ENCODE data around the gene BIN1.

BIN1 gene

GRCh38 chr2:127058246-127058953 lies 48.6 kb downstream of the BIN1 start:
- no peak for DNase-seq (ENCODE audit: low read depth)

DNA sequence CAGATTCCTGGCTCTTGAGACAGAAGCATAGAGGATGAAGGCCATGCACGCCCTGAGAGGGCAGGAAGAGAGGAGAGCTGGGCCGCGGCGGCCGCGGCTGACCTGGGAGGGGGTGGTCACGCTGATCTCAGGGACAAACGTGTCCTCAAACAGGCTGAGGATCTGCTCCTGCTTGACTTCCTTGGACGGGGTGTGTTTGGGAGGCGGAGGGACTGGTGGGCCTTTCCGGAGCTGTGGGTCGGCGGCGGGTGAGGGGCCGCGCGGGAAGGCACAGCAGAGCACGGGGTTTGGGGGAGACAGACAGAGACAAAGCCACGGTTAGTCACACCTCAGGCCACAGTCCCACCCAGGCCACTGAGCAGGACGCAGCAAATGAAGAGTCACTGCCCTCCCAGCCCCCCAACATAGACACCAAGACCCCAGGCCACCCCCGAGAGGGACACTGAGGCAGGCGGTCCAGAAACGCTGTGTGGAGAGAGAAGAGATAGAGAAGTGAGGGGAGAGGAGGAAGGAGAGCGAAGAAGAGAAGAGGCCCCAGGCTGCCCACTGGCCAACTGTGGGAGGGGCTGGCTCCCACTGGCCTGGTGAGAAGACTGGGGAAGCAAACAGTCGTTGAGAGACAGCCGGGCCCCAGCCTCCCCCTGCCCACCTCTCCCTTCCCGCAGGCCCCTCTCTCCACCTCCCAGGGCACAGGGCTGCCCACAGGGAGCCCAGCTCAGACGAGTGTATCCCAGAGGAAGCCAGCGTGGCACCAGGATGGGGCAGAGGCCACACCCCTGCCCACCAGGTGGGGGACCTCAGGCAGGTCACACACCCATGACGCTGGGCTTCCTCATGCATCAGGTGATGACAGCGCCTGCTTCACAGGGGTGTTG lies 49.3 kb downstream of the BIN1 start:
- DNase-seq (ENCODE audit: low read depth) = no peak

DNA sequence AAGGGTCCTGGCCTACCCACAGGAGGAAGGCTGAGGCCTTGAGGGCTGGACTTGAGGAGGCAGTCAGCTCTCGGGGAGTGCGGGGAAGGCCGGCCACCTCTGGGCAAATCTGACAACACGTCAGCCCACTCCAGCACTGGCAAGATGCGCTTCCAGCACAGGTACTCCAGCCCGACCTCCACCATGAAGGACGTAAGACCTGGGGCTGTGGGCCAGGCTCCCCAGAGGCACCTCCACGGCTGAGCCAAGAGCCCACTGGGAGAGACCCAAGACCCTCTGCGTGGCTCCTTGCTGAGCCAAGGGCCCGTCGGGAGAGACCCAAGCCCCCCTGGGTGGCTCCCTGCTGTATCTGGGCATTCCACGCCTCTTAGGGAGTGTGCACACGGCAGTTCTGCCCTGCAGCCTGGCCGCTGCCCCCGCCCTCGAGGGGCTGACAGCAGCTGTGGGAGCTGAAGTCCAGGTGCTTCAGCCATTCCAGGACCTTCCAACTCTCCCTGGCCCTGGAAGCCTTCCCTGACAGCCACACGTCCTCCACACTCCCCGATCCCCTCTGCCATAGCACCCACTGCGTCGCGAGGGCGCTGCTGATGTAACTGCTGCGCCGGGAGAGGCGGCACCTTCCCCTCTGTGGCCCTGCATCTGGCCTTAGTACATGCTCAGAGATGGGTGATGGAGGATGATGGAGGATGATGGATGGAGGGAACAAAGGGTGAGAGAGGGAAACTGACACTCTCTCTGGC lies 50.2 kb downstream of the BIN1 start:
- DNase-seq (ENCODE audit: low read depth) = no peak

DNA sequence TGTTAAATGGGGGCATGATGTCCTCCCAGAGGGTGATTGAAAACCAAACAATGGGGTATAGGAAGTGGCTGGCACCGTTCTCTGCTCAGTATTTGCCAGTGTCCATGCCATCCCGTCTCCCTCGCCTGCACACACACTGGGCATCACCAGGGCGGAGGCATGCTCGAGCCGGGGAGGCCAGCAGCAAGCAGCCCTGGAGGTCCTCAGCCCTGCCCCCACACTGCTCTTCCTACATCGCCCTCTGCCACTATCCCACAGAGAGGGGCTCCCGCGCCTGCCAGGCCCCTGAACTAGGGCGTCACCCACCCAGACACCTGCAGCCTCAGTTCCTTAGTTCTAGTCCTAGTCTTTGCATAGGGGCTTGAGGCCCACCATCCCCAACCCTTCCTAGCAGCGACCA lies 50.9 kb downstream of the BIN1 start:
- no peak for DNase-seq (ENCODE audit: low read depth)

DNA sequence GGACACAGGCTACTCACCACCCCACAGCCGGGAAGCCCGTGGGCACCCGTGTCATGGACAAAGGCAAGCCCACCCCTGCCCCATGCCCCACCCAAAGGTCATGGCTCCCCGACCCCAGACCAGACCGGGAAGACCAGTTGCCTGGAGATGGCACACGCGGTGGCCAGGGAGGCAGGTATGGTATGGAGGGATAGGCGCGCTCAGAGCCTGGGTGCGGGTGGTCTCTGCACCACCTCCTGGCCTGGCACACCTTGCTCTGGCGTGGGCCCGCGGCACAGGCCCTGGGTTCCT lies 51.2 kb downstream of the BIN1 start:
- DNase-seq (ENCODE audit: low read depth) = no peak

DNA sequence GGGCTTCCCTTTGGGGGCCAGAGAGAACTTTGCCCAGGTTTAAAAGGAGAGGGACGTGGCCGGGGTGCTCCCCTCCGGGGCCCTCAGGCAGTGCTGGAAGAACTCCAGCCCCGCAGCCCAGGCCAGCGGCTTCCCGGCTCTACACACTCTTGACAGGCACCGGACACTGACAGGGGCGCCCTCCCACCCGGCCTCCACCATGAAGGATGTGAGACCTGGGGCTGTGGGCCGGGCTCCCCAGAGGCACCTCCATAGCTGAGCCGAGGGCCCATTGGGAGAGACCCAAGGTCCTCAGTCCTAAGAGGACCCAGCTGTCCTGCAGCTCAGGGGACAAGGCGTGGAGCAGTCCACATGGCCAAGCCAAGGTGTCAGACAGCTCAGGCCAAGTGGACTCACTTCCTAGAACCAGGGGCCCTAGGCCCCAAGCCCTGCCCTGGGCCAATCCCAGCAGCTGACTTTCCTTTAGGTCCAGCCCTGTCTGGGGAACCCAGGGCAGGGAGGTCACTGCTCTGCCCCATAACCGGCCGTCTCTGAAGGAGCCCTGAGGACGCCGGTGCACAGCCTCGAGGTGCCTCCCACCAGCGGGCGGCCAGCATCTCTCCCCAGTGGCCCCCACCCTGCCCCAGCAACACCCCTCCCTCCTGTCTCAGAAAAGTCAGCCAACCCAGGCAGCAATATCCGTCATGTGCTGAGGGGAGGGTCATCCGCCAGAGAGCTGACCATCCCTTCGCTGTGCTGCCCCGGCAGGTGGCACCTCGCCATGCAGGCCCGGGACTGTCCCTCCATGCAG lies 51.8 kb downstream of the BIN1 start:
- no peak for DNase-seq (ENCODE audit: low read depth)

GRCh38 chr2:127054604-127054930 lies 52.4 kb downstream of the BIN1 start:
- DNase-seq (ENCODE audit: low read depth) = no peak

DNA sequence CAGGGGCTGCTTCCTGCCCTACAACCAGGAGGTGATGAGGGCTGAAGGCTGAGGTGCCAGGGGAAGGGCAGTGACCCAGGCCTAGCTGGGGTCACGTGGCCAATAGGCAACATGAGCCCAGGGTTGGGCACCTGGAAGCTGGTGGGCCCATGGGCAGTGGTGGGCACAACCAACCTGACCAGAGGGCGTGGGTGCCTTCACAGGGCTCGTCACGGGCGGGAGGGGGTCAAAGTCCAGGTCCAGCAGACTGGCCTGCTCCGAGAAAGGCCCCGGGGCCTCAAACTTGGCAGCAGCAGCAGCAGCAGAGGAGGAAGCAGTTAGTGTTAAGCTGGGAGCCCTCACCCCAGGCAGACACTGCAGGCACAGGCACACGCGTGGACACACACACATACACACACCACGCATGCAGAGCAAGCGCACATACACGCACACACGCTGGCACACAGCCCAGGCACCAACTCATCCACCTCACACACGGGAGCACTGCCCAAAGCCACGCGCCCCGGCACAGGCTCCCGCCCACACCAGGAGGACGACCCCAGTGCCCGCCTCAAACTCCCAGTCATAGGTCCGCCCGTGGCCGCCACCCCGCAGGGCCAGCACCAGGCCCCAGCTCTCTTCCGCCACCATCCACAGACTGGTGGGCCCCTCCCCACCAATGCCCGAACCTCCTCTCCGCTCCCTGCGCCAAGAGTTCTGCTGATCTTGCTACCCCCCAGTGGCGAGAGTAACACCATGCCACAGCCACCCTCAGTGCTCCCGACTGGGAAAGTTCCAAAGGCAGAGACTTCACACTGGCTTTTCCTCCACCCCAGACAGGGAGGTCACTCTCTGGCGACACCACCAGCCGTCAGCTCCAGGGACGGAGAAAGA lies 53.0 kb downstream of the BIN1 start:
- DNase-seq (ENCODE audit: low read depth) = no peak

GRCh38 chr2:127052771-127053691 lies 53.9 kb downstream of the BIN1 start:
- DNase-seq (ENCODE audit: low read depth) = no peak

GRCh38 chr2:127052057-127052770 lies 54.7 kb downstream of the BIN1 start:
- DNase-seq (ENCODE audit: low read depth) = no peak

GRCh38 chr2:127051116-127052056 lies 55.6 kb downstream of the BIN1 start:
- no peak for DNase-seq (ENCODE audit: low read depth)

DNA sequence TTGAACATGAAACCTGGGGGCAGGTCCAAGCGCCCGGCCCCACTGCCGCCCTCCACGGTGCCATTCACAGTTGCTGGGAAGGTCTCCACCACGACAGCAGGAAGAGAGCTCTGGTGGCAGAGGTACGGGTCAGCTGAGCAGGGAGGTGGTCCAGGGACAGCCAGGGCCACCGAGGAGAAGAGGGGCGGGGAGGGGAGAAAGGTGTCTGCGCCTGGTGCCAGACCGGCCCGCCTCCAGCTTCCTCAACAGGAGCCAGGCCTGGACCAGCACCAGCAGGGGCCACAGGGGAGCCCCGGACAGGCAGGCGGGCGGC lies 56.2 kb downstream of the BIN1 start:
- DNase-seq (ENCODE audit: low read depth) = no peak

GRCh38 chr2:127049927-127050802 lies 56.8 kb downstream of the BIN1 start:
- peak; percentile 41 for DNase-seq (ENCODE audit: low read depth)

DNA sequence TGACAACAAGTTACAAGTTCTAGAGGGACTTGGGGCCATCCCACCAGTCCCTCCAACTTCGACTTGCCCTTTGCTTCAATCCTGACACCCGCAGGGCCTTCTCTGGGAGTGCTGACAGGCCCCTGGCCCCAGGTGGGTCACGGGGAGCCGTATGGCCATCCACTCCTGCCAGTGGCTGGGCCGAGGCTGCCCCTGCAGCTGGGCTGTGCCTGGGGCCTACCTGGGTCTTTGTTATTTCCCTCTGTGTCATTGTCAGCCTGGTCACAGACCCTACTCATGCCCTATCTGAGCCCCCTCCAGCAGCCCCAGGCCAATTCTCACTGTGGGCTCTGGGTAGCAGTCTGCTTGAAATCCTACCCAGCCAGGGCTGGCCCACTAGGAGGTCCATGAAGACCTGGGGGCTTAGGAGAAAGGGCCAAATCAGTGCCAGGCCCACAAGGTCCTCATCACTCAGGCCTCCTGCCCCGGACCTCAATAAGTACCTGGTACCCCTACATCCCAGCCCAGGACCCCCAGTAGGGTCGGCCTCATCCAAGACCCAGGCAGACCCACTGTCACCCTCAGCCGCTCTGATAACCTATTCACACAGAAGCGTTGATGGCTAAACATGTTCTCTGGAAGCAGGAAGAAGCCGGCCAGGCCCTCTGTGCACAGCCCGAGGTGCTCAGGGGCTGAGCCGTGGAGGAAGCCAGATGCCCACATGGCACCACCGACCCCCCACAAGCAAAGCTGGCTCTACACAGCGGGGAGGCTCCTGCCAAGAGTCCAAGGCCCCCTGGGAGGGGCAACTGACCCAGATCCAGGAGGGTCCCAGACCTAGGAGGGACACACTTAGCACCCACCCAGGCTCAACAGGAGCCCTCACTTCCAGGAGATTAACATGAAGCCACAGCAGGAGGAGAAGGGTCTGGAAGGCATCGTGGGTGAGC lies 57.7 kb downstream of the BIN1 start:
- DNase-seq (ENCODE audit: low read depth) = no peak

DNA sequence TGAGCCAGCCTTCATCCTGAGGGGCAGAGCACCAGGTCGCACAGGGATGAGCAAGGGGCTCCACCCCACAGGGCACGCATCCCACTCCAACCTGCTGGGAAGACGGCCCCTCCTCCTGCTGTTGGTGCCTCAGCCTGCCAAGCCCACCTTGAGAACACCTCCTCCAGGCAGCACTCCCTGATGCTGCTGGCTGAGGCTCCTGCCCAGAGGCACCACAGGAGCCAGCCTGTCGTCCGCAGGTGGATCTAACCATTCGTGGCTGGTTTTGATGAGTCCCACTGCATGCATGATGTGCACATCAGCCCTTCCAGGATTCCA lies 58.4 kb downstream of the BIN1 start:
- DNase-seq (ENCODE audit: low read depth) = no peak

DNA sequence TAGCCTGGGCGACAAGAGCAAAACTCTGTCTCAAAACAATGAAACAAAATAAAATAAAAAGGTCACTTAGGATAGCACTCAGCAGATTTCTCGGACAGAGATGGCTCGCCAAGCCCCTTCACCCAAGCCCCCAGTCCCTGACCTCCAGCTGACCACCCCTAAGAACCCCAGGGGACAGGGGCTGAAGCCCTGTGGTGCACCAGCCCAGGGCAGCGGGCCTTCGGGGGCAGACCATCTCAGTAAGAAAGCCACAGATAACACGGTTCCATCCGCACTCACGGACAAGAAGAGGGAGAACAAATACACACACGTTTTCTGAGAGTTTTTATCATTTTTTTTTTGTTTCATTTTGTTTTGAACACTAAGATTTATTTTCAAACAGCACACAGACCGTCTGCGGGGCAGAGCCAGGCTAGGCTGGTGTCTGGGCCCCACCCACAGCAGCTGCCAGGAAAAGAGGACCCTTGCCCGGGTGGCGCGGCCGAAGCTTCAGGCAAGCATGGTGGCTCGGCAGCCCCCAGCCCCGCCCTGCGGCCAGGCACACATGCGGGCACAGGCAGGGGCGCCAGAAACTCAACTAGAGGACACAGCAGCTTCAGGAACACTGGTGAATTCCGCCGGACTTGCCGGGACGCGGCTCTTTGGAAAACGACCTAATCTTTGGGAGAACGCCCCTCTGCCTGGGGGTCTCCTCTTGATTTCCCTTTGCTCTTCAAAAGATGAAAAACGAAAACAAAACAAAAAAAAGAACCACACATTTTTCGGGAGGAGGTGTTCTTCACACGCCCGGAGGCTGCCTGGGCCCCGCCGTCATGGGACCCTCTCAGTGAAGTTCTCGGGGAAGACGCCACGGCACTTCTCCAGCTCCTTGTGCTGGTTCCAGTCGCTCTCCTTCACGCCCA lies 59.0 kb downstream of the BIN1 start:
- DNase-seq (ENCODE audit: low read depth) = no peak

Measured in activated T-helper 1 cell treated with Interleukin-2 at 50 U/mL for 16 hours (primary cell).